Thymus (tissue), 11 donors: ENCODE measurements around the gene OTUD5. TPM values are rescaled to one million over a fixed set of nuclear protein-coding genes. Genes with fewer than 3 reads are reported as not detected.

Experiments
- DNase-seq, 9 donors: peaks; one replicate each; pipeline ENCODE4 v3.0.0-alpha.2; 2013; ENCODE audit warnings: low spot score in 9 of 9, low read depth in 6 of 9, missing footprints in 1 of 9
- H3K27ac ChIP-seq, 2 donors: one replicate each; pipeline ENCODE4 v1.5.1; 2013; ENCODE audit warnings: control low read depth in 1 of 2, low read depth in 1 of 2, low read length in 1 of 2, mild to moderate bottlenecking in 1 of 2, moderate library complexity in 1 of 2
- H3K27me3 ChIP-seq, 2 donors: one replicate each; pipeline ENCODE4 v1.5.1; 2013; ENCODE audit warnings: low read length in 1 of 2; ENCODE audit not compliant: control insufficient read depth in 2 of 2, insufficient read depth in 1 of 2
- H3K36me3 ChIP-seq, 2 donors: one replicate each; pipeline ENCODE4 v1.5.1; 2013; ENCODE audit warnings: low read length in 1 of 2, mild to moderate bottlenecking in 1 of 2, moderate library complexity in 1 of 2; ENCODE audit not compliant: control insufficient read depth in 2 of 2, insufficient read depth in 2 of 2
- H3K4me1 ChIP-seq, 2 donors: one replicate each; pipeline ENCODE4 v1.5.1; 2013; ENCODE audit warnings: low read length in 2 of 2; ENCODE audit not compliant: control insufficient read depth in 2 of 2, insufficient read depth in 2 of 2
- H3K4me3 ChIP-seq, 2 donors: one replicate each; pipeline ENCODE4 v1.5.1; 2013; ENCODE audit warnings: low read length in 2 of 2, control low read depth in 1 of 2, mild to moderate bottlenecking in 1 of 2
- H3K9me3 ChIP-seq, 2 donors: one replicate each; pipeline ENCODE4 v1.5.1; 2013; ENCODE audit warnings: low read length in 1 of 2, mild to moderate bottlenecking in 1 of 2; ENCODE audit not compliant: control insufficient read depth in 2 of 2, insufficient read depth in 1 of 2
- WGBS: extraction: QIAGEN DNeasy Blood & Tissue Kit; methylation state at CpG from one replicate; pipeline ENCODE4 v1.1.7; 2013; 5-methylcytosine and 5-hydroxymethylcytosine counted together
- polyA plus RNA-seq: library from polyadenylated mRNA; stranded (reverse); fragments of 200-250 nt; gene quantifications from one replicate; pipeline ENCODE4 v1.2.3, GENCODE V29; 2013
- total RNA-seq: library from RNA; stranded (reverse); fragments of 120-200 nt; gene quantifications from one replicate; pipeline ENCODE4 v1.2.4, GENCODE V29; 2013
- donor health status: healthy.

OTUD5 gene
- total and polyA plus RNA-seq, 2 donors, result 28.8 to 62.4 TPM

- DNase-seq, result peak in 6 of 9 donors; percentile 65 to 88 (median 74)
- WGBS, result under 1% methylated on average over 60 of the region's 60 CpGs
These were observed 45.8 kb downstream of the OTUD5 start, which contains the start of gene SLC35A2 for GRCh38 chrX:48911412-48912182. SLC35A2 (minus strand) TSS chrX:48911646; CDS start chrX:48911636, 10 bp downstream.

GRCh38 chrX:48910926-48911411 lies 46.4 kb downstream of the OTUD5 start:
- H3K27me3 ChIP-seq, result no peaks in the 10 kb centered on the region
- DNase-seq, result no peak
- peaks cover 20 to 36% of the 10 kb centered on the region in 2 donors for H3K36me3 ChIP-seq
- under 1% methylated on average over 12 of the region's 12 CpGs for WGBS
- no peaks in the 10 kb centered on the region for H3K9me3 ChIP-seq
- peak overlapping the region; percentile 77 to 89 for H3K27ac ChIP-seq
- H3K4me1 ChIP-seq, result peaks cover 7 to 21% of the 10 kb centered on the region in 2 donors
- peak overlapping the region; percentile 72 to 78 for H3K4me3 ChIP-seq

More at GRCh38 chrX:48911412-48912182, 45.8 kb downstream of the OTUD5 start, which contains the start of gene SLC35A2:
- H3K27ac ChIP-seq, result peak within 1 kb of the TSS; percentile 77 to 89
- peaks cover 20 to 29% of the 10 kb centered on the region in 2 donors for H3K36me3 ChIP-seq
- H3K4me1 ChIP-seq, result peaks cover 7 to 24% of the 10 kb centered on the region in 2 donors
- H3K4me3 ChIP-seq, result peak within 1 kb of the TSS; percentile 72 to 78
- no peaks in the 10 kb centered on the region for H3K9me3 ChIP-seq
- no peaks in the 10 kb centered on the region for H3K27me3 ChIP-seq

- Histone ChIP-seq H3K36me3 (peaks cover 23 to 27% of the 10 kb centered on the region in 2 donors), H3K4me1 (peaks cover 4 to 18% of the 10 kb centered on the region in 2 donors), H3K27ac (no peak overlapping the region), H3K4me3 (no peak overlapping the region), H3K27me3 (no peaks in the 10 kb centered on the region), H3K9me3 (no peaks in the 10 kb centered on the region)
- WGBS, result 95% methylated on average over 17 of the region's 17 CpGs
- DNase-seq, result no peak
These were observed 47.6 kb downstream of the OTUD5 start for GRCh38 chrX:48909703-48910294.

- Histone ChIP-seq H3K36me3 (peaks cover 19 to 23% of the 10 kb centered on the region in 2 donors), H3K9me3 (no peaks in the 10 kb centered on the region), H3K4me1 (peaks cover 4 to 13% of the 10 kb centered on the region in 2 donors), H3K27me3 (no peaks in the 10 kb centered on the region), H3K27ac (no peak overlapping the region), H3K4me3 (no peak overlapping the region)
- DNase-seq, result no peak
- 97% methylated on average over 1 of the region's 1 CpG for WGBS
These were observed 48.8 kb downstream of the OTUD5 start for GRCh38 chrX:48908600-48908999.

- Histone ChIP-seq H3K4me3 (no peak overlapping the region), H3K36me3 (peaks cover 32 to 46% of the 10 kb centered on the region in 2 donors), H3K27me3 (no peaks in the 10 kb centered on the region), H3K9me3 (peaks cover 0 to 4% of the 10 kb centered on the region in 2 donors), H3K4me1 (no peaks in the 10 kb centered on the region), H3K27ac (no peak overlapping the region)
- no peak for DNase-seq
- WGBS, result 97% methylated on average over 20 of the region's 20 CpGs
These were observed 52.2 kb downstream of the OTUD5 start for GRCh38 chrX:48905090-48905790.

- H3K36me3 ChIP-seq, result peaks cover 32 to 46% of the 10 kb centered on the region in 2 donors
- H3K9me3 ChIP-seq, result peaks cover 0 to 4% of the 10 kb centered on the region in 2 donors
- DNase-seq, result no peak
- no peak overlapping the region for H3K27ac ChIP-seq
- H3K4me1 ChIP-seq, result no peaks in the 10 kb centered on the region
- H3K27me3 ChIP-seq, result no peaks in the 10 kb centered on the region
- H3K4me3 ChIP-seq, result no peak overlapping the region
- WGBS, result 97% methylated on average over 14 of the region's 14 CpGs
These were observed 52.8 kb downstream of the OTUD5 start for GRCh38 chrX:48904626-48905025.

GRCh38 chrX:48904180-48904579 lies 53.2 kb downstream of the OTUD5 start:
- Histone ChIP-seq H3K27ac (no peak overlapping the region), H3K9me3 (peaks cover 0 to 4% of the 10 kb centered on the region in 2 donors), H3K27me3 (no peaks in the 10 kb centered on the region), H3K4me1 (peaks cover 0 to under 1% of the 10 kb centered on the region in 2 donors), H3K36me3 (peaks cover 32 to 46% of the 10 kb centered on the region in 2 donors), H3K4me3 (no peak overlapping the region)
- no peak for DNase-seq
- 93% methylated on average over 8 of the region's 8 CpGs for WGBS

GRCh38 chrX:48903290-48903689 lies 54.1 kb downstream of the OTUD5 start:
- Histone ChIP-seq H3K27me3 (no peaks in the 10 kb centered on the region), H3K4me3 (no peak overlapping the region), H3K9me3 (peaks cover 0 to 4% of the 10 kb centered on the region in 2 donors), H3K4me1 (peaks cover 0 to 9% of the 10 kb centered on the region in 2 donors), H3K36me3 (peaks cover 33 to 46% of the 10 kb centered on the region in 2 donors), H3K27ac (no peak overlapping the region)
- WGBS, result over 99% methylated on average over 6 of the region's 6 CpGs
- DNase-seq, result no peak
